ENCODE measurements around the gene CMTM2.
A peak's percentile ranks its signal among the peaks of the same experiment; 100 is the strongest.
"Not testable (repeated sequence)": the region's sequence is repeated elsewhere in the genome, so short reads cannot be mapped to it uniquely, and the experiment has no call there.

CMTM2 gene

DNA sequence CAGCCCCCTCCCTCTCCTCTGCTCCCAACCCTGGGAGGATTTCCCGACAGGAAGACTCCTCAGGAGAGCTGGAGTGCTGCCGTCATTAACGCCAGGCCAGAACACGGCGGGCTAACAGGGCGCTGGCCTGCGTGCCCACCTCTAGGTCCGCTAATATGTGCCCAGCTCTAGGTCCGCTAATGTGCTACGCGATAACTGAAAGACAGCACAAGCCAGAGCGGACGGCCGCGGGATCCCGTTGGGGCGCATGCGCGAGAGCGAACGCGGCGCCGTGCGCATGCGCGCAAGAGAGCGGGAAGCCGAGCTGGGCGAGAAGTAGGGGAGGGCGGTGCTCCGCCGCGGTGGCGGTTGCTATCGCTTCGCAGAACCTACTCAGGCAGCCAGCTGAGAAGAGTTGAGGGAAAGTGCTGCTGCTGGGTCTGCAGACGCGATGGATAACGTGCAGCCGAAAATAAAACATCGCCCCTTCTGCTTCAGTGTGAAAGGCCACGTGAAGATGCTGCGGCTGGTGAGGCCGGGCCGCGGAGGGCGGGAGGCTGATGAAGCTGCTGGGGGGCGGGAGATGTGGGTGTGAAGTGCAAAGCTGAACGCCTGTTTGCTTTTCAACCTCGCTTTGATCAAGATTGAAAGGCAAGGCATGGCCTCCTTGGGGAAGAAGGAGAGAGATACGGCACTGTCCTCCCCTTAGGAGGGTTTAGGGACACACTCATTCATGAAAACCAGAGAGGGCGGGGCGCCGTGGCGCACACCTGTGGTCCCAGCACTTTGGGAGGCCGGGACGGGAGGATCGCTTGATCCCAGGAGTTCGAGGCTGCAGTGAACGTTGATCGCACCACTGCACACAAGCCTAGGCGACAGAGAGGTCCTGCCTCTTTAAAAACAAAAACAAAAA, 26.7 kb upstream of the CMTM2 start, which contains the start of gene CKLF:
TSS of gene CKLF (plus strand) at position 291 of the 892 bp plus-strand sequence. CDS start at position 431, 140 bp downstream.
- peak; percentile 78 to 86 (median 81) for DNase-seq (ENCODE audit: low read depth in 3 of 3)

DNA sequence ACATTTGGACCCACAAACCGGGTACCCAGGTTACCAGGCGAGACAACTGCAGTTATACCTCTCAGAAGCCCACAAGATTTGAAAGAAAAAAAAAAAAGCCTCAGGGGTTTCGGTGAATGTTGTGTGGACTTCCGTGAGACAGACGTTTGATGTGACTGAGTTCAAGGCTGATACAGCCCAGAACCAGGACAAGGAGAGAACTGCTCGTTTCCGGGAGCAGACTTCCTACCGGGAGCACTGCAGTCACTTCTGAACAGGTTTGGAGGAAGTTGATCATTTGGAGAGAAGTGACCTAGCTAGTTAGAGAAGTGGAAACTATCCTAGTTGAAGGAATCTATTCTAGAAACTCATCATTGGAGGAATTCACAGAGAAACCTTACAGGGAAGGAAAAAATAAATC, 26.0 kb upstream of the CMTM2 start:
- no peak for DNase-seq (ENCODE audit: low read depth in 3 of 3)

DNA sequence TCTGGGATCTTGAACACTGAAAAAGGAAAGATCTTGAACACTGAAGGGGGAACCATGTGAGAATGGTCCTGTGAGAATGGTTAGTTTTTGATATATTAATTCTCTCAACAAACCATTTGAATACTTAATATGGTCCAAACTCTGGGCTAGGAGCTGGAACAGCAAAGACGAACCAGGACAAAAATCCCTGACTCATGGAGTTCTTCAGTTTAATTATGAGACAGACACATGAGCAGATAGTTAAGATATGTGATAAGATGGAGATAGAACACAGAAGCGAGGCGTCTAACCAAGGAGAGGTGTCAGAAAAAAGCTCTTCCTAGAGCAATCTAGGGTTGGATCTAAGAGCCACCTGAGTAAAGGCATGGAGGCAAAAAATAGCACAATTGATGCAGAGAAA, 25.2 kb upstream of the CMTM2 start:
- no peak for DNase-seq (ENCODE audit: low read depth in 3 of 3)

DNA sequence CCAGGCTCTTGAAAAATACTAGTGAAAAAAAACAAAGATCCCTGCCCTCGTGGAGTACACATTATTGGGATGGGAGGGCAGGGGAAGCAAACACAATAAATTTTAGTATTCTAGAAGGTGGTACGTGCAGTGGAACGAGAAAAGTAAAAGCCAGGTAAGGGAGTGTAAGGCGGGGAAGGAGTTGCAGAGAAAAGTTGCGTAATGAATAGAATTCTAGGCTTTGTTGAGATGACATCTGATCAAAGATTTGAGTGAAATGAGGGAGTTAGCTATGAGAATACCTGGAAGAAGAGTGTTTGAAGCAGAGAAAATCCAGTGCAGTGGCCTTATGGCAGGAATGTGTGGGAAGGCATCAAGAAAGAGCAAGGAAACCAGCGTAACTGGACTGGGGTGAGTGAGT, 24.8 kb upstream of the CMTM2 start:
- DNase-seq (ENCODE audit: low read depth in 3 of 3) = no peak

DNA sequence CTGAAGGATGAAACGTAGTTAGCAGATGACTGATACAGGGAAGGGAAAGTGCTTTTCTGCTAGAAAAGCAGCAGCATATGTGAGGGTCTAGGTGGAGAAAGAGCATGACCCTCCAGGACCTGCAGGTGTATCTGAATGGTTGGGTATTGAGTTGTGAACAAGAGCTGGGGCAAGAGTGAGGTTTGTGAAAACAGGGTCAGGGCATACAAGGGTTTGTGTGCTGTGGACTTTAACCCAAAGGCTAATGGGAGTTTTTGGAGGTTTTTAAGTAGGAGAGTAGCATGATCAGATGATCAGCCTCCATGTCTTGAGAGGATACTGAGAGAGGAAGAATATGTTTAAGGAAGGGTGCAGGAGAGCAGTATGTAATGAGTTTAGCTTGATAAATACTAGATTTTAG, 19.2 kb upstream of the CMTM2 start:
- DNase-seq (ENCODE audit: low read depth in 3 of 3) = no peak

DNA sequence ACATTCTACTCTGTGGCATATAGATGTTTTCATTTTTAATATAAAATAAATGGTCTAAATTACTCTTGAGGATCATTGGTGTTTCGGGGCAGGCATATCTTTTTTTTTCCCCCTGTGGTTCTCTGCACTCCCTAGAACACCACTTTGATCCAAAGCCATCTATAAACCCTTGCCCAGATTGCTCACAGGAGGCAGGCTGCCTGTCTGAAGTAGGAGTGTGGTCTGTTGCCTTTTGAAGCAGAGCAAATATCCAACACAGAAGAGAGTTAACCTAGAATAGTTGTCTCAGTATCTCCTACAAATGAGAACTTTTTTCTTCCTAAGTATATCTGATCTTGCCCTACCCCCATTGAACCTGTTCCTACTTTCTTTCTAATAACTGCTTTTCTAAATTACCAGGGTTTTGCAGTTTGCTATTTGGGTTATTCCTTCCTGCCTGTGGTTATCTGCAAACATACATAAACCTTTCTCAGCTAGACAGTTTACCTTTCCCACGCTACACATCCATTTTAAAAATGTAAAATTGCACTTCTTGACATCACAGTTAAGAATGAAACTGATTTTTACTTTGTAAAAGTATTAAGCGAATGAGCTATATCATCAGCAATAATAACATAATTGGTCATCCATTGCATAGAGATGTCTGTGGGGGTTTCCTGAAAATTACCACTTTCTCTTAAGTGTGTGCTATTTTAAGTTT, 17.7 kb upstream of the CMTM2 start:
- no peak for DNase-seq (ENCODE audit: low read depth in 3 of 3)

DNA sequence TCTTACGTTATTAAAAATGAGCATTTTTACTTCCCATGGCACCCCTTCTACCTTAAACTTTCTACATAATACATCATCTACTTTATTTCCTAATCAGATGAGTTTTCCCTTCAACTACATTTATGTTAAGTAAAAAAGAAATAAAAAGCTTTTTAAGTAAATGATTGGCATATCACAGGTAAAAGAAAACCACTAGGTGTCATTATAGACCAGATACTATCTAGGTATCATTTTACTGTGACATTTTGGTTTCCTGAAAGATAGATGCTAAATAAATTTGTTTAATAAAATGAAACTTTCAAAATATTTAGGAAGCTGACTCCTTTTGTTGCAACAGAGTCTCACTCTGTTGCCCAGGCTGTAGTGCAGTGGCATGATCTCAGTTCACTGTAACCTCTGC, 16.9 kb upstream of the CMTM2 start:
- DNase-seq (ENCODE audit: low read depth in 3 of 3) = no peak

DNA sequence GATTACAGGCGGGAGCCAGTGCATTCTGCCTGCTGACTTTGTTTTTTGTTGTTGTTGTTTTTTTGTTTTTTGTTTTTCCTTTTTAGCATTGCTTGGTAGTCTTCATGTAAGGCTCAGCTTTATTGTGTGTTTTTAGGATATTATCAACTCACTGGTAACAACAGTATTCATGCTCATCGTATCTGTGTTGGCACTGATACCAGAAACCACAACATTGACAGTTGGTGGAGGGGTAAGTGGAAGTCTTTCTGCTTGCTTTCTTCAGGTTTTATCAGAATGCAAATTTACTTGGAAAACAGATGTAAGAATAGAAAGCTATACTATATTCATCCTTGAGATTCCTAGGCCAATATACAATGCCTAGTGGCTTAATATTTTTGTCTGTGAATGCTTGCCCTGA, 16.3 kb upstream of the CMTM2 start:
- DNase-seq (ENCODE audit: low read depth in 3 of 3) = no peak

DNA sequence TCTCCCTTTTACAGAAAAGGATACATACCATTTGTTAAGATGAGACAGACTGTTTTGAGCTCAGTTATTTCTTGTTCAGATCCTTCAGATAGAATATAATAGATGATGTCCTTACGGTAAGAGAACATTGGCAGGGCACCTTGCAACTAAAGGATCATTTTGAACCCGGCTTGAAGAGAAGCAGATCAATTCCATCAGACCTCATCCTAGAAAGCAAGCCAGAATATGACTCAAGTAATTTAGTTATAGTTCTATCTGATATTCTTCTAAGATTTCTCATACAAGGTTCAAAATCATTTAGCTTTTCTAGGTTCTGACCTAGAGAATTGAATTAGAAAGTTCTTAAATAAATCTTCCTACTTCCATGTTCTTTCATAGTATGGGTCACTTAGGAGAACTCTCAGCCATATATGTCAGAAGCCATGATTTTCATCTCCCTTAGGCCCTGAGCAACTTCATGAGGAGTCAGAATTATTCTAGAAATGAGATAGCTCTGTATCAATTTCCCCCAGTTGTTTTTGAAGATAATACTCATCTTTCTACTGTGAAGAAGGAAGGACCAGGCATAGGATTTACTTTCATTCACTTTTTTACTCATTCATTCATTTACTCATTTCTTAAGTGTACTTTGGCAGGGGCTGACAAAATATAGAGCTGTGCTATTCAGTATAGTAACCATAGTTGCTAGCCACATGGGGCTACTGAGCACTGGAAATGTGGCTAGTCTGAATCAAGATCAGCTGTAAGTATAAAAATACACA, 15.5 kb upstream of the CMTM2 start:
- no peak for DNase-seq (ENCODE audit: low read depth in 3 of 3)

DNA sequence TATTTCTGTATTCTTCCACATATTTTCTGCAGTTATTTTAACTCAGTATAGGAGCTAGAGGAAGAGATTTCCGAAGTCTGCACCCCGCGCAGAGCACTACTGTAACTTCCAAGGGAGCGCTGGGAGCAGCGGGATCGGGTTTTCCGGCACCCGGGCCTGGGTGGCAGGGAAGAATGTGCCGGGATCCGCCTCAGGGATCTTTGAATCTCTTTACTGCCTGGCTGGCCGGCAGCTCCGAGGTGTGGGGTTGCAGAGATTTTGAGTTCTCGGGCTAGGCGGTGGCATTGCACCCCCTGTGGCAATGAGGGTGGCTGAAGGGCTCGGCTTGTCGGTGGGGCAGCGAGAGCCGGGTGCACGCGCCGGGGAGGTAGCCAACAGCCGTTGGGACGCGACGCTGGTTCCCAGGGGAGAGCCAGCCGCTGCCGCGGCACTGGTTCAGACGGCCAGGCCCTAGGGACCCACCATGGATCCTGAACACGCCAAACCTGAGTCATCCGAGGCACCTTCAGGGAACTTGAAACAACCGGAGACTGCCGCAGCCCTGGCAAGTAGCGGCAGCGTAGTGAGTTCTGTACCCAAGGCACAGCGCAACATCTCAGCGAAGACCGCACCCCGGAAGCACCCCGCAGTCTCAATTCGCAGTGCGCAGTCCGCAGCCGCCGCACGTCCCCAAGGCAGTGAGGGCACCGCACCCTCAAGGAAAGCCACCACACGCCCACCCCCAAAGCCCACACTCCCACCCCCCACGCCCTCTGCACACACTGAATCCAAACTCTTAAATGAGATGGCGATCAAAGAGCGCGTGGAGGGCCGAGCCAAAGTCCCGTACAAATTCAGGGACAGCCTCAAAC, 13.0 kb upstream of the CMTM2 start, which contains the start of gene CMTM1:
TSS of gene CMTM1 (plus strand) at position 389 of the 851 bp plus-strand sequence. CDS start at position 464, 75 bp downstream.
- no peak for DNase-seq (ENCODE audit: low read depth in 3 of 3)

DNA sequence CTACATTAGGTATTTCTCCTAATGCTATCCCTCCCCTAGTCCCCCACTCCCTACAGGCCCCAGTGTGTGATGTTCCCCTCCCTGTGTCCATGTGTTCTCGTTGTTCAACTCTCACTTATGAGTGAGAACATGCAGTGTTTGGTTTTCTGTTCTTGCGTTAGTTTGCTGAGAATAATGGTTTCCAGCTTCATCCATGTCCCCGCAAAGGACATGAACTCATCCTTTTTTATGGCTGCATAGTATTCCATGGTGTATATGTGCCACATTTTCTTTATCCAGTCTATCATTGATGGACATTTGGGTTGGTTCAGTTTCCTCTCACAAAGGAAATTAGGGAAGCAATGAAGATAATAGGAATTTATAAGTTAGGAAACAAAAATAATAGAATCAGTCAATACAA, 12.0 kb upstream of the CMTM2 start:
- DNase-seq (ENCODE audit: low read depth in 3 of 3) = not testable (repeated sequence)

DNA sequence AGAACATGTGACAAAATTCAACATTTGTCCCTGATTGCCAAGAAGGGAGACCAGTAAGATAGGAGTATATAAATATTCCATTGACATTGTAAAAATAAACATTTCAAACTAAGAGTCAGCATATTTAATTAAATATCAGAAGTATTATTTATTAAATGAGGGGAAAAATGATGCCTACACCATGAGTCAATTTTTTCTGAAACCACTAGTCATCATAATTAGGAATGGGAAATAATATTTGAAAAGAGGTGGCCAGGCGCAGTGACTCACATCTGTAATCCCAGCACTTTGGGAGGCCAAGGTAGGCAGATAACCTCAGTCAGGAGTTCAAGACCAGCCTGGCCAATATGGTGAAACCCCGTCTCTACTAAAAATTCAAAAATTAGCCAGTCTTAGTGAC, 10.9 kb upstream of the CMTM2 start:
- no peak for DNase-seq (ENCODE audit: low read depth in 3 of 3)

DNA sequence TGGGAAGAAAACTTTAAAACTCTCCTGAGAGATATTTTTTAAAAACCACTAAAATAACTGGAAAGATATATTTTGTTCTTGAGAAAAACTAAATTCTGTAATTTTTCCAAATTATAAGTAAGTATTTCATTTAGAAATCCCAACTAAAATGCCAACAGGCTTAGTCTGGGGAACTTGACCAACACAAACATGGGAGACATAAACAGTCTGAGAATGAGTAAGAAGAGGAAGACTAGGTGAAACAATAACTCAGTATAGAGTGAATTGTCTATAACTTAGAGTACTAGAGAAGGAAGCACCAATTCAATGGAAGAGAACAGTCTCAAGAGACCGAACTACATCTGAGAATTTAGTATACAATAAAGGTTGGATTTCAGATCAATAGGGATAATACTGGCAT, 10.1 kb upstream of the CMTM2 start:
- DNase-seq (ENCODE audit: low read depth in 3 of 3) = no peak

DNA sequence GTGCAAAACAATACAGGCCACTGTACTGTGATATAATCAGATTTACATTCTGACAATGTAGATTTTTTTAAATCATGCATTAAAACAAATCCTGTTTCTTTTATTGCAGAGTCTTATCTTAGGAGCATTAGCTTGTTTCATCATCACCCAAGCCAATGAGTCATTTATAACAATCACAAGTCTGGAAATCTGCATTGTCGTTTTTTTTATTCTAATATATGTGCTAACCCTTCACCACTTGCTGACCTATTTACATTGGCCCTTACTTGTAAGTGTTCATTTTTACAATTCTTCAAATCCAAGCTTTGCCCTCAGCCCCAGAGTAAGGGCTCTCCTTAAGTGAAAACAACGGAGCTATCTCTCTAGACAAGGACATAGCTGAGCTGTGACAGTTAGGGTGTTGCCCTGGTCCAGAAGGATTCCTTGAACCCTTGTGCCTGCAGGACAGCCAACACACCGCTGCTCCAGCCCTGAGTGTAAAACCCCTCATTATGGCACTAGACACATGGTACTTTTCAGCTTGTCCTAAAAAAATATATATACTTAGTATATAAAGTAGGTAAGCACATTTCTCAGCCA, 9.3 kb upstream of the CMTM2 start:
- DNase-seq (ENCODE audit: low read depth in 3 of 3) = no peak

DNA sequence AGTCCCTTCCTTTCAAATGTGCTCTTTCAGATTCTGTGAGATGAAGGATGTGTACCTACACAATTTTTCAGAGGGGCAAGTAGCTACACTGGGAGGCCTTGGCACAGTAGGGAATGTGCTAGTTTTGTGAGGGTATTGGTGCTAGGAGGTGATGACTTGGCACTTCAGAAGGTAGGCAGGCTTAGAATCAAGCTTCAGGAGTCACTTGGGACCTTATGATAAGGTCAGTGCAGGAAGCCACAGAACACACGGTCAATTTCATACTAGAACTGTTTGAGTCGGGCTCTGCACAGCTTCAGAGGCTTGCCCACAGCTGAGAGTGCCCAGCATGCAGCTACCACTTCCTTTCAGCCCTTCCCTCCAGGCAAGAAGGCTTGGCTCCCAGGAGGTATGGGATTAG, 6.9 kb upstream of the CMTM2 start:
- no peak for DNase-seq (ENCODE audit: low read depth in 3 of 3)

DNA sequence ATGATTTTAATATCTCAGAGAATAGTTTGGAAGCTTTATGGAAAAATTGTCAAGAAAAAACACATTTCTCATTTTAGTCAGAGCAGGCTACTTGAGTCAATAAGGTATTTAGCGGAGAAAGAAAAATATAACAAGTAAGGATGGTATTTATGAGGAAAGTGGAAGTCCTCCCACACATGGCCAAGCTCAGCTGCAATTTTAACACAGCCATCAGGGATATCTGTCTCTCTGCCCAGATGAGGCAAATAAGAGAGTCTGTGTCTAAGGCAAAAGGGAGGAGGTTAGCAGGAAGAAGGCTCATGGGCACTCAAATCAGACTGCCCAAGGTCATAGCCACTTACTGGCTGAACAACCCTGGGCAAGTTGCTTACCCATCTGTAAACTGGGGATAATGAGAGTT, 5.2 kb upstream of the CMTM2 start:
- no peak for DNase-seq (ENCODE audit: low read depth in 3 of 3)

DNA sequence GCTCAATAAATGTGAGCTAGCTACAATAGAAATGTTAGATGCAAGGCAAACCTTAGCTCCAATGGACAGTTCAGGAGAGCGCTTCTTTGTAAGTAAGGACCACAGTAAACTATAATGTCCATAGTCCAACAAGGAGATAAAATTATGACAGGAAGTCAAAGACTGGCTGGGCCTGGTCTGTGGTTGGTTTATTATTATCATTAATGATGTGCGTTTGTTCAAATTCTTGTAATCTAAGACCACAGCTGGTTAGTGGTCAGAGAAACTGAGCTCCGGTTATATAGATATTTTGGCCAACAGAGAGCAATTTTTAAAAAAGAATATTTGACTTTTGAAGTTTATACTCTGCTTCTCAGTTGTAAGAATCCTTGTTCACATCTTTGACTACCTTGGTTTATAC, 4.7 kb upstream of the CMTM2 start:
- no peak for DNase-seq (ENCODE audit: low read depth in 3 of 3)

DNA sequence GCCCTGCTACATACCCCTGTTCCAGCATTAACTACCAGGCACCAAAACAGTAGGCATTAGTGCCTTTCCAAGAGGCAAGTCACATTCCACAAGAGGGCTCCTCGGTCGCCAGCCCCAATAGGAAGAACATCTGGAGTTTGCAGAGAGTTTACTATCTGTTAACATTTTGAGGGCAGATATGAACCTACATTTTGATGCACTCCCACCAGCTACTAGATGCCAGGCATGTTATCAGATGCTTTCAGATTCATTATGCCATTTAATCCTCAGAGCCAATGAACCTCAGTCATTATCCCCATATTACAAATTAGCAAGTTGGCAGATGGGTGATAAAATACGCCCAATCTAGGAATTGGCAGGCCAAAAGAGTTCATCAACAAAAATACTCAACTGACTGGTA, 4.2 kb upstream of the CMTM2 start:
- DNase-seq (ENCODE audit: low read depth in 3 of 3) = no peak

DNA sequence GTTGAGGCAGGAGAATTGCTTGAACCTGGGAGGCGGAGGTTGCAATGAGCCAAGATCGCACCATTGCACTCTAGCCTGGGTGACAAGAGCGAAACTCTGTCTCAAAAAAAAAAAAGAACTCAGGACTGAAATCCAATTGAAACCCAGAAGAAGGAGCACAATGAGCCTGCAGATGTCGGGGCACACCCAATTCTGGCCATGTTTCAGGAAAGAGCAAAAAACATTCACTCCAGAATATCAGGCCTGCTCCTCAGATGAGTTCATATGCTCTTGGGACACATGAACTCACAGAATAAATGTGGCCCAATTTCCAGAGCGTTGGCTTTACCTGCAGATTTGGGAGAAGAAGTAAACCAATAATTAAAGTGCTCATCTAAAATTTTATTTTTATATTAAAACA, 3.0 kb upstream of the CMTM2 start:
- DNase-seq (ENCODE audit: low read depth in 3 of 3) = no peak

DNA sequence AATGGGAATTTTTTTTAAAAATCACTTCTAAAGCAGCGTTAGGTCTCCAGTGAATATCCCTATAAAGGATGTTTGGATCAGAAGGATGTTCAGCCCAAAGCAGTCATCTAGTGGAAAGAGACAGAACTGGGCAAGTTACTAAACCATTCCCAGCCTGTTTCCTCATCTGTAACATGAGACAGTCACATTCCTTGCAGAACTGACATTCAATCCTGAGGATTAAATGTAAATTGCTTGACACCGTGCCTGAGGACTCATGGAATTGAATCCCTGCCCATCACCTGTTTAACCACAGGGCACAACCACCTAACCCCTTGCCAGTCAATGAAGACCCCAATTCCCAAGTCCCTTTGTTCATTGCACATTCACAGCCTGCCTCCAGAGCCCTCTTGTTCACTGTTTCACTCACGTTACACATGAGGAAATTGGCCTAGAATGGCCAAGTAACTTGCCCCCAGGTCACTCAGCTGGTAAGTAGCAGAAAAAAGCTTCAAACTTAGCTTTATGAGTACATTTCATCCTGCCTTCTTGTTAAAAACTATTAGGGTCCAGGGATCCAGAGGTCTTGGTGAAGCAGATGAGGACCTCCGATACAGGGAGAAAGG, 1.4 kb downstream of the CMTM2 start:
- DNase-seq (ENCODE audit: low read depth in 3 of 3) = no peak

All from stimulated activated CD4-positive, alpha-beta T cell treated with anti-CD3 and anti-CD28 coated beads, TNF-alpha, amount 100 ng/mL, for 24 hours (primary cell).